Astrocyte of the cerebellum (primary cell): ENCODE results near the gene USH1C.

Source experiments
- DNase-seq: peaks from one replicate; pipeline ENCODE4 v3.0.0-alpha.2; 2011; ENCODE audit warnings: low read depth
- H3K4me3 ChIP-seq: 2 replicates; pipeline ENCODE4 v1.5.1; 2011; ENCODE audit warnings: mild to moderate bottlenecking, low read depth, low read length, moderate library complexity
- CTCF ChIP-seq: IDR thresholded peaks from 2 replicates; pipeline ENCODE4 v1.5.1; 2012; ENCODE audit warnings: low read length, low read depth, moderate library complexity, mild to moderate bottlenecking; ENCODE audit errors: missing control alignments
- in situ Hi-C: cut with HindIII; loops from 2 replicates; pipeline ENCODE4 v1.10.0; 2017; ENCODE audit warnings: low sequenced_read_pairs

Gene USH1C

GRCh38 chr11:17556999-17557398, 12.8 kb upstream of the USH1C start:
- TF ChIP-seq CTCF, result no peak
- no peak overlapping the region for H3K4me3 ChIP-seq
- in situ Hi-C loops, result no loop called here
- no peak for DNase-seq

- no peak overlapping the region for H3K4me3 ChIP-seq
- in situ Hi-C loops, result no loop called here
- TF ChIP-seq CTCF, result no peak
- DNase-seq, result no peak
Observed at GRCh38 chr11:17554487-17554886, 10.3 kb upstream of the USH1C start.

GRCh38 chr11:17553249-17553546, 9.0 kb upstream of the USH1C start:
- TF ChIP-seq CTCF, result no peak
- in situ Hi-C loops, result no loop called here
- no peak overlapping the region for H3K4me3 ChIP-seq
- DNase-seq, result no peak

- DNase-seq, result no peak
- H3K4me3 ChIP-seq, result no peak overlapping the region
- TF ChIP-seq CTCF, result no peak
- in situ Hi-C loops, result no loop called here
Observed at GRCh38 chr11:17552392-17553248, 8.4 kb upstream of the USH1C start.

GRCh38 chr11:17552041-17552355, 7.8 kb upstream of the USH1C start:
- no peak for TF ChIP-seq CTCF
- DNase-seq, result no peak
- in situ Hi-C loops, result no loop called here
- no peak overlapping the region for H3K4me3 ChIP-seq

- in situ Hi-C loops, result no loop called here
- no peak for TF ChIP-seq CTCF
- DNase-seq, result no peak
- H3K4me3 ChIP-seq, result no peak overlapping the region
Observed at GRCh38 chr11:17551347-17552040, 7.3 kb upstream of the USH1C start.
